Neutrophil (primary cell): ENCODE results near the gene SHISAL1.

Experiments used
- H3K27ac ChIP-seq: fragments of 200-600 bp; sonication (generic); 2 replicates; pipeline ENCODE4 v1.5.1; 2016; ENCODE audit warnings: mild to moderate bottlenecking, moderate library complexity
- H3K27me3 ChIP-seq: fragments of 200-600 bp; sonication (generic); 2 replicates; pipeline ENCODE4 v1.6.0; 2016; ENCODE audit warnings: mild to moderate bottlenecking
- H3K36me3 ChIP-seq: fragments of 200-600 bp; sonication (generic); 2 replicates; pipeline ENCODE4 v1.5.1; 2017
- H3K4me1 ChIP-seq, 2 experiments: fragments of 200-600 bp in 1 of 2; sonication (generic) in 1 of 2; 1 replicate in 1 of 2; 2 replicates in 1 of 2; pipeline versions ENCODE4 v1.5.1 to v1.6.1; 2013 to 2016; ENCODE audit warnings: low read depth in 1 of 2, low read length in 1 of 2, mild to moderate bottlenecking in 1 of 2, moderate library complexity in 1 of 2; ENCODE audit not compliant: control insufficient read depth in 1 of 2, insufficient read depth in 1 of 2
- H3K4me3 ChIP-seq, 2 experiments: fragments of 200-600 bp in 1 of 2; sonication (generic) in 1 of 2; 1 replicate in 1 of 2; 2 replicates in 1 of 2; pipeline ENCODE4 v1.5.1; 2013 to 2016; ENCODE audit warnings: low read depth in 1 of 2, low read length in 1 of 2, mild to moderate bottlenecking in 1 of 2, moderate library complexity in 1 of 2
- H3K9me3 ChIP-seq: fragments of 200-600 bp; sonication (generic); 2 replicates; pipeline ENCODE4 v1.5.1; 2016
- TF ChIP-seq, protein P1 (sequence below): fragments of 200-600 bp; sonication (generic); IDR thresholded peaks from 2 replicates; pipeline ENCODE4 v1.5.1; 2016; ENCODE audit warnings: antibody characterized with exemption

Gene SHISAL1

DNA sequence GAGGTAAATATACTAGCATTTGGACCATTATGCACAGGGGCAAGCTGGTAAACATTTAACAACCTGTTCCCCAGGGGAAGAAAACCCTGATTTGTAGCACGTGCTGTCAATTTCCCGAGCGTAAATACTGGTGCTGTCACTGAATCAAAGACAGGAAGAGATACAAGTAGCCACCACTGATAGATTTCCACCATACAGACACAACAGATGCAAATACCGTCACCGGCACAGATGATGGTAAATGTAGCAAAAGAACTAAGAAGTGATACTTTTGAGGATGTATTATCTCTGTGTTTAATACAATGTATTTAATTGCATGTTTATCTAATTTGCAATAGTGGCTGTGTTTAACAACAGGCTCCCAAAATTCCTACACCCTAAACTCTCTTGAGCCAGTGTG lies 39.6 kb downstream of the SHISAL1 start:
- no peaks in the 10 kb centered on the region for H3K4me1 ChIP-seq
- H3K9me3 ChIP-seq, result no peaks in the 10 kb centered on the region
- peaks cover 16% of the 10 kb centered on the region for H3K27me3 ChIP-seq
- TF ChIP-seq, protein P1, sequence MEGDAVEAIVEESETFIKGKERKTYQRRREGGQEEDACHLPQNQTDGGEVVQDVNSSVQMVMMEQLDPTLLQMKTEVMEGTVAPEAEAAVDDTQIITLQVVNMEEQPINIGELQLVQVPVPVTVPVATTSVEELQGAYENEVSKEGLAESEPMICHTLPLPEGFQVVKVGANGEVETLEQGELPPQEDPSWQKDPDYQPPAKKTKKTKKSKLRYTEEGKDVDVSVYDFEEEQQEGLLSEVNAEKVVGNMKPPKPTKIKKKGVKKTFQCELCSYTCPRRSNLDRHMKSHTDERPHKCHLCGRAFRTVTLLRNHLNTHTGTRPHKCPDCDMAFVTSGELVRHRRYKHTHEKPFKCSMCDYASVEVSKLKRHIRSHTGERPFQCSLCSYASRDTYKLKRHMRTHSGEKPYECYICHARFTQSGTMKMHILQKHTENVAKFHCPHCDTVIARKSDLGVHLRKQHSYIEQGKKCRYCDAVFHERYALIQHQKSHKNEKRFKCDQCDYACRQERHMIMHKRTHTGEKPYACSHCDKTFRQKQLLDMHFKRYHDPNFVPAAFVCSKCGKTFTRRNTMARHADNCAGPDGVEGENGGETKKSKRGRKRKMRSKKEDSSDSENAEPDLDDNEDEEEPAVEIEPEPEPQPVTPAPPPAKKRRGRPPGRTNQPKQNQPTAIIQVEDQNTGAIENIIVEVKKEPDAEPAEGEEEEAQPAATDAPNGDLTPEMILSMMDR, result no peak
- no peak overlapping the region for H3K4me3 ChIP-seq
- no peak overlapping the region for H3K27ac ChIP-seq
- no peaks in the 10 kb centered on the region for H3K36me3 ChIP-seq

DNA sequence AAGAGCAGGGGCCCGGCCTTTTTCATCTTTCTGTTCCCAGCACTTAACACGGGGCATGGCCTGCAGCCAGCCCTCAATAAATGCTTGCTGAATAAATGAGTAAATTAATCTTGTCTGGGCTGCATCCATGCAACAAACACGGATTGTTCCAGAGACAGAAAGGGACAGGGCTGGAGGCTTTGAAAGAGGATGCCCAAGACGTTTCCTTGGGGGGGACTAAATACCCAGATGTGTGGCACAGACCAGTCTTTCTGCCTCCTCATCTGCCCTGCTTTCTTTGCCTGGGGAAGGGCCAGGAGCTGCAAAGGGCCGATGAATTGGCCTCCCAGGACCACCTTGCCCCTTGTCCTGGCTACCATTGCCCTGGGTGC lies 40.4 kb downstream of the SHISAL1 start:
- Histone ChIP-seq H3K4me1 (no peaks in the 10 kb centered on the region), H3K27me3 (peaks cover 12% of the 10 kb centered on the region), H3K9me3 (no peaks in the 10 kb centered on the region), H3K27ac (no peak overlapping the region), H3K36me3 (no peaks in the 10 kb centered on the region), H3K4me3 (no peak overlapping the region)
- TF ChIP-seq, protein P1, result no peak

DNA sequence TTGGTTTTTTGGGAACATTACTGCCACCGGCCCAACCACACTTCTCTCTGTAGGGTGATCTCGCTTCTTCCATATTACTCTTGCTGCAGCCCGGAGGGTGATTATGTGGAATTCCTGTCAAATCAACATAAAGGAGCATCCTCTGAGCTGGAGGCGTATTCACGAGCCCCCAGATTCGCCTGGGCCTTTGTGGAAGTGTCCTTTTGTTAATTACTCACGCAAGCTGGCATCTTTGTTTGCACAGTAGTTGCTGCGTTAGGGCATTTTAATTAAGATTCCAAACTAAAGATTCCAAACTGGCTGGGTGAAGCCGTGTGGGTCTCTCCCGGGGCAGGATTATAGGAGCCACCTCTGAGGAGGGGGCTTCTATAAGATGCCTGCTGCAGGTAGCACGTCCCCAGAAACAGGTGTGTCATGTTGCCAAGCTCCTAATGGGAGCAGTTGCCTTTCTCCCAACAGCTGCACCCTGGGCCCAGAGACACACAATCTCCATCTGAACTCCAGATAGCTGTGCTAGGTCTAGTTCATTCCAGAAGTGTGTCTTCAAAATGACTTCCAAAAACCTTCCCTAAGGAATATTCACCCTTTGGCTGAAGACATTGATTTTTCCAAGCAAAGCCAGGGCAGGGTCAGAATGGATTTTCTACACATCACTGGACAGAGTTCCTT lies 40.9 kb downstream of the SHISAL1 start:
- Histone ChIP-seq H3K36me3 (no peaks in the 10 kb centered on the region), H3K4me1 (no peaks in the 10 kb centered on the region), H3K4me3 (no peak overlapping the region), H3K27ac (no peak overlapping the region), H3K27me3 (peaks cover 10% of the 10 kb centered on the region), H3K9me3 (no peaks in the 10 kb centered on the region)
- TF ChIP-seq, protein P1, result no peak

DNA sequence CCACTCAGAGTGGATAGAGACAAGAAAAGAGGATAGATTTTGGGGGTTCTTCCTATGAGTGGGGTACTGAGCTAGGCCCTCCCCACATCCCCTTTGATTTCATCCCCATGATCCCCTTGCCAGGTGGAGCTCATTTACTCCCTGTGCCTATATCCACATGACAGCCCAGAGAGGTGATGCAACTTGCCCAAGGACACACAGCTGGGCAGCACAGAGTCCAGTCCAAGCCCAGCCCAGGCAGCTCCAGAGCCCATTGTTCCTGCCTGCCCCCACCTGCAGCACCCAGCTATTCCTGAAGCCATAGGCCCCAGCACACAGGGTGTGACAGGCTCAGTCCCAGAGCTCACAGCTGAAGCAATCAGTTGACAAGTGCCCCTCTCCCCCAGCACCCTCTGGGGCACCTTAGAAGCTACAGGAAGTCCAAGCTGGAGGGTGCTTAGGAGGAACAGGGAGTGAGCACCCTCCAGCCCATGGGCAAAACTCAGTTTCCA lies 41.7 kb downstream of the SHISAL1 start:
- TF ChIP-seq, protein P1, result no peak
- Histone ChIP-seq H3K4me1 (no peaks in the 10 kb centered on the region), H3K27ac (no peak overlapping the region), H3K4me3 (no peak overlapping the region), H3K36me3 (no peaks in the 10 kb centered on the region), H3K27me3 (peaks cover 9% of the 10 kb centered on the region), H3K9me3 (no peaks in the 10 kb centered on the region)

DNA sequence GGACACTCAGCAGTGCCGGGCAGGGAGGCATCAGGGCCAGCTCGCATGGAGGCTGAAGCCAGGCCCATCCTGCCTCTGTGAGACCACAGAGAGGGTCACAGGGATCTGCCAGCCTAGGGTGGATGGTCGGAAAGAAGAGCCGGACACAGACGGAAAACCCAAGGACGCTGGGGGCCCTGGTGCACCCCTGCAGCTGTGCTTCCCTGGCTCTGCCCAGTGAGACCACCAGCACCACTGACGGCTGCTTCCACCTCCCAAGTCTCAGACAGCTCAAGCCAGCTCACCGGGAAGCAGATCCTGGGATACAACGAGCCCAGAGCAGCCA lies 42.2 kb downstream of the SHISAL1 start:
- Histone ChIP-seq H3K36me3 (no peaks in the 10 kb centered on the region), H3K27ac (no peak overlapping the region), H3K9me3 (no peaks in the 10 kb centered on the region), H3K4me3 (no peak overlapping the region), H3K27me3 (peaks cover 9% of the 10 kb centered on the region), H3K4me1 (no peaks in the 10 kb centered on the region)
- TF ChIP-seq, protein P1, result no peak
